Vagina (tissue), 2 donors: Measurements from ENCODE around the gene CTNNB1.

Experiments
- CTCF ChIP-seq, 3 experiments: fragments of 450-650 bp in 2 of 3; fragments of 200-600 bp in 1 of 3; sonication (generic) in 1 of 3; IDR thresholded peaks; one replicate each; pipeline ENCODE4 v1.5.1; 2017 to 2019; ENCODE audit warnings: antibody characterized with exemption in 3 of 3, mild to moderate bottlenecking in 2 of 3, moderate library complexity in 2 of 3
- POLR2A ChIP-seq, 2 donors: fragments of 450-650 bp; IDR thresholded peaks; one replicate each; pipeline ENCODE4 v1.6.1; 2017; ENCODE audit warnings: antibody characterized with exemption in 2 of 2, mild to moderate bottlenecking in 2 of 2, moderate library complexity in 2 of 2
- POLR2AphosphoS5 ChIP-seq, 2 donors: sonication (generic); formaldehyde crosslinking; IDR thresholded peaks; one replicate each; pipeline ENCODE4 v1.9.0; 2017; ENCODE audit warnings: antibody characterized with exemption in 2 of 2, mild to moderate bottlenecking in 2 of 2, low read depth in 1 of 2; ENCODE audit not compliant: insufficient read depth in 1 of 2

DNA sequence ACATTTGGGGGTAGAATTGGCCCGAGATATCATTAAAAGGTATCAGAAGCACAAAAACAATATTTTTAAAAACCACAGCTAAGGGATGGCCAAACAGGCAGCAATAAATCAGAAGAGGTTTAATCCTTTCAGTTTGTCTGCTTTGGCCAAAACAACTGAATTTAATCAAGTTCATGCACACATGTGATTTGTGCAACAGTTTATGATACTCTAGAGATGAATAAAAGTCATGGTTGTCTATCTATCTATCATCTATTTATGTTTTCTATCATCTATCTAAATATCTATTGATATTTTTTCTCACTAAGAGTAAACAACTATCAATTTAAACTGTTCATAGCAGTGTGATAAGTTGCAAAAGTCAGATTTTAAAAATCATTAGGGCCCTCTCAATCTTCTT is 13.0 kb upstream of the CTNNB1 start:
- TF ChIP-seq CTCF (IDR thresholded peaks at IDR 0.05) (no peak), POLR2AphosphoS5 (IDR thresholded peaks at IDR 0.05; ENCODE audit: insufficient read depth in 1 of 2, low read depth in 1 of 2) (peak in 1 of 2 donors; percentile 36), POLR2A (IDR thresholded peaks at IDR 0.05) (no peak)
